Activated CD8-positive, alpha-beta T cell treated with anti-CD3 and anti-CD28 coated beads for 36 hours (primary cell): ENCODE measurements around the gene PLTP. TPM values are rescaled to one million over a fixed set of nuclear protein-coding genes. Genes with fewer than 3 reads are reported as not detected.

Experiments used
- ATAC-seq: fragments of 200-7000 bp; cut with Tn5 transposase; one replicate; pipeline ENCODE4 v1.10.0; 2021; ENCODE audit warnings: mild to moderate bottlenecking, moderate library complexity
- CTCF ChIA-PET: fragments of 350-600 bp; sonication (Branson Sonifier 250); formaldehyde crosslinking; loops from one replicate; lab custom pipeline; 2021; ENCODE audit warnings: antibody characterized with exemption; lab: Charles Lee
- POLR2A ChIA-PET: fragments of 350-600 bp; sonication (Branson Sonifier 250); formaldehyde crosslinking; loops from one replicate; lab custom pipeline; 2021; ENCODE audit warnings: antibody characterized with exemption; lab: Charles Lee
- DNase-seq: peaks from one replicate; pipeline ENCODE4 v3.0.0-alpha.2; 2020
- H3K27ac Mint-ChIP-seq: one replicate; pipeline ENCODE4 v1.8.0; 2021; ENCODE audit warnings: mild to moderate bottlenecking, mixed read lengths
- H3K27me3 Mint-ChIP-seq: one replicate; pipeline ENCODE4 v1.8.0; 2021; ENCODE audit warnings: mixed read lengths
- H3K36me3 Mint-ChIP-seq: one replicate; pipeline ENCODE4 v1.8.0; 2021; ENCODE audit warnings: low read depth, mixed read lengths
- H3K4me1 Mint-ChIP-seq: one replicate; pipeline ENCODE4 v1.8.0; 2021; ENCODE audit warnings: low read depth, mixed read lengths
- H3K4me3 Mint-ChIP-seq: one replicate; pipeline ENCODE4 v1.8.0; 2021; ENCODE audit warnings: mild to moderate bottlenecking, moderate library complexity, mixed read lengths
- H3K9me3 Mint-ChIP-seq: one replicate; pipeline ENCODE4 v1.8.0; 2021; ENCODE audit warnings: mixed read lengths
- intact Hi-C: fragments of 100-400 bp; cut with micrococcal nuclease; formaldehyde crosslinking; loops from one replicate; pipeline ENCODE4 v1.10.0; 2022
- total RNA-seq, 2 experiments: library from RNA; stranded (reverse); gene quantifications; one replicate each; pipeline ENCODE4 v1.2.3, GENCODE V29; 2021
- TF ChIP-seq, protein P1 (sequence below): fragments of 200-600 bp; IDR thresholded peaks from one replicate; pipeline ENCODE4 v1.8.0; 2022; ENCODE audit warnings: antibody characterized with exemption, mild to moderate bottlenecking

PLTP gene
- total RNA-seq, 2 experiments from 2014 or later: 7.4 to 8.6 TPM

DNA sequence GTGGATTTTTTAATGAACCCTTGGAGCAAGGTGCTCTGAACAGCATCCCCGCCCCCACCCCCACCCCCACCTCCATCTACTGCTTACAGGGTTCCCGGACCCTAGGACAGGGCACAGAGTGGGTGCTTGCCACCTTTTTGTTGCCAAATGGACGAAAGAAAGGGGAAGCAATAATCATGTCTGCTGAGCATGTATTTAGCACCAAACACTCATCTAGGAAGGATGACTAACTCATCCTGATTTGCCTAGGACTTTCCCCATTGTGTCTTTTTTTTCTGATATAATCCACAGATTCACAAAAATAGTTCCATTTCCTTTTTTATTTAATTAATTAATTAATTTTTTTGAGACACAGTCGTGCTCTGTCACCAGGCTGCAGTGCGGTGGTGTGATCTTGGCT lies 1.2 kb upstream of the PLTP start:
- intact Hi-C loops: no loop called here
- Mint-ChIP-seq H3K27ac (no peak overlapping the region), H3K4me1 (peaks cover 17% of the 10 kb centered on the region), H3K9me3 (no peaks in the 10 kb centered on the region), H3K36me3 (no peaks in the 10 kb centered on the region), H3K27me3 (peaks cover 14% of the 10 kb centered on the region), H3K4me3 (no peak overlapping the region)
- ChIA-PET POLR2A (no interaction called here), CTCF (no interaction called here)
- no peak for DNase-seq
- ATAC-seq: no peak
- TF ChIP-seq, protein P1, sequence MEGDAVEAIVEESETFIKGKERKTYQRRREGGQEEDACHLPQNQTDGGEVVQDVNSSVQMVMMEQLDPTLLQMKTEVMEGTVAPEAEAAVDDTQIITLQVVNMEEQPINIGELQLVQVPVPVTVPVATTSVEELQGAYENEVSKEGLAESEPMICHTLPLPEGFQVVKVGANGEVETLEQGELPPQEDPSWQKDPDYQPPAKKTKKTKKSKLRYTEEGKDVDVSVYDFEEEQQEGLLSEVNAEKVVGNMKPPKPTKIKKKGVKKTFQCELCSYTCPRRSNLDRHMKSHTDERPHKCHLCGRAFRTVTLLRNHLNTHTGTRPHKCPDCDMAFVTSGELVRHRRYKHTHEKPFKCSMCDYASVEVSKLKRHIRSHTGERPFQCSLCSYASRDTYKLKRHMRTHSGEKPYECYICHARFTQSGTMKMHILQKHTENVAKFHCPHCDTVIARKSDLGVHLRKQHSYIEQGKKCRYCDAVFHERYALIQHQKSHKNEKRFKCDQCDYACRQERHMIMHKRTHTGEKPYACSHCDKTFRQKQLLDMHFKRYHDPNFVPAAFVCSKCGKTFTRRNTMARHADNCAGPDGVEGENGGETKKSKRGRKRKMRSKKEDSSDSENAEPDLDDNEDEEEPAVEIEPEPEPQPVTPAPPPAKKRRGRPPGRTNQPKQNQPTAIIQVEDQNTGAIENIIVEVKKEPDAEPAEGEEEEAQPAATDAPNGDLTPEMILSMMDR: no peak

DNA sequence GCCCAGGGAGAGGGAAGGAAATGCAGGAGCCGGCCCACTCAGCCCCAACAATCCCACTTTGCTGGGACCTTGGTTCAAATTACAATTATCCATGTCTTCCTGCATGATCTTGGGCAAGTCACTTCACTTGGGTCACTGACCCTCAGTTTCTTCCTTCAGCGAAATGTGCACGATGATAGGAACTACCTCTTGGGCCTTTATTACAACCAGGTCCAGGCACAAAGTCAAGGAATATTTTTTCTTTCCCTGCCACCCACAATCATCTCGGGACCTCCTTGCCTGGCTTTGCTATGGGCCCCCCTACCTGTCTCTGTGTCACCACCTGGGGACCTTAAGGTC lies 358 bp upstream of the PLTP start:
- Mint-ChIP-seq H3K9me3 (no peaks in the 10 kb centered on the region), H3K27me3 (peaks cover 11% of the 10 kb centered on the region), H3K36me3 (no peaks in the 10 kb centered on the region), H3K4me1 (peaks cover 17% of the 10 kb centered on the region), H3K4me3 (peak overlapping the region; percentile 86), H3K27ac (no peak overlapping the region)
- DNase-seq: no peak
- ChIA-PET POLR2A (interaction anchor here (1.3 to 4.4 kb wide), 2 partner anchors 22 to 99 kb away, joined by 4 to 35 read pairs; partner anchors contain the start of genes PCIF1 and UBE2C), CTCF (no interaction called here)
- ATAC-seq: no peak
- intact Hi-C loops: no loop called here
- TF ChIP-seq, protein P1: no peak

DNA sequence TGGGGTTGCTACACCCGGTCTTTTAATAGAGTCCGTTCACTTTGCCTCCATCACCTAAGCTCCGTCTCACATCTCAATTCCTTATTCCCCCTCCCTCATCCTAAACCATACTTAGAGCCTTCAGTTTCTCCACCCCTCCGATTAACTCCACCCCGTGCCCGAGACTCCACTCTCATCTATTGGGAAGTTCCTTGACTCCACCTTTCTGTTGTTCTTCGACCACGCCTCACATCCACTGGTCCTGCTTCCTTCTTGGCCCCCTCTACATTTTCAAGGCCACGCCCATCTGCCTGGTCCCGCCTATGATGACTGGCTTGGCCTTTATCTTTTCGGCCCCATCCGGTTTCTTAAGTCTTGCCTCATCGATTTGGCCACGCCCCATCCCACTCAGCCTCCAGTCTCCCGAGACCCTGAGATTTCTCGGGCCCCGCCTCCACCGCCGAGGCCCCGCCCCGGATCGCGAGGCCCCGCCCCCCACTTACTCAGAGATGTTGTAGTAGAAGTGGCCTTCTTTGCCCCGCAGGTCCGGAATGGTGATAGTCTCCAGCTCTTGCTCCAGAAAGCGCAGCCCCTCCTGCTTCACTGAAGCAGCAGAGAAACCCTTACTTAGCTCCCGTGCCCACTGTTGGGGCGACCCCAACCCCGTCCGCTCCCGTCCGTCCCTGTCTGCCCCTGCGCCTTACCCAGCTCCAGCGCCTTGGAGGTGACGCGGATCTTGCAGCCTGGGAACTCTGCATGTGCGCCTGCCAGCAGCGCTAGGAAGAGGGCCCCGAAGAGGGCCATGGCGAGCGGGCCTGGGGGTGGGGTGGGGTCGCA lies 1.1 kb downstream of the PLTP start:
- peak overlapping the region; percentile 86 for H3K4me3 Mint-ChIP-seq
- ATAC-seq (peak; percentile 96), DNase-seq (peak; percentile 100)
- H3K27me3 Mint-ChIP-seq: peaks cover 8% of the 10 kb centered on the region
- H3K36me3 Mint-ChIP-seq: no peaks in the 10 kb centered on the region
- intact Hi-C loops: no loop called here
- TF ChIP-seq, protein P1: no peak
- H3K4me1 Mint-ChIP-seq: peaks cover 17% of the 10 kb centered on the region
- H3K9me3 Mint-ChIP-seq: no peaks in the 10 kb centered on the region
- peak overlapping the region; percentile 79 for H3K27ac Mint-ChIP-seq
- CTCF ChIA-PET: interaction anchor here (0.7 to 1.9 kb wide), 2 partner anchors 52 to 59 kb away, joined by 3 to 7 read pairs; no protein-coding TSS in a partner anchor
- POLR2A ChIA-PET: interaction anchor here (0.7 to 4.4 kb wide), 12 partner anchors 9 to 98 kb away, joined by 3 to 35 read pairs (median 4); partner anchors contain the start of genes CTSA, NEURL2, PCIF1 and UBE2C

DNA sequence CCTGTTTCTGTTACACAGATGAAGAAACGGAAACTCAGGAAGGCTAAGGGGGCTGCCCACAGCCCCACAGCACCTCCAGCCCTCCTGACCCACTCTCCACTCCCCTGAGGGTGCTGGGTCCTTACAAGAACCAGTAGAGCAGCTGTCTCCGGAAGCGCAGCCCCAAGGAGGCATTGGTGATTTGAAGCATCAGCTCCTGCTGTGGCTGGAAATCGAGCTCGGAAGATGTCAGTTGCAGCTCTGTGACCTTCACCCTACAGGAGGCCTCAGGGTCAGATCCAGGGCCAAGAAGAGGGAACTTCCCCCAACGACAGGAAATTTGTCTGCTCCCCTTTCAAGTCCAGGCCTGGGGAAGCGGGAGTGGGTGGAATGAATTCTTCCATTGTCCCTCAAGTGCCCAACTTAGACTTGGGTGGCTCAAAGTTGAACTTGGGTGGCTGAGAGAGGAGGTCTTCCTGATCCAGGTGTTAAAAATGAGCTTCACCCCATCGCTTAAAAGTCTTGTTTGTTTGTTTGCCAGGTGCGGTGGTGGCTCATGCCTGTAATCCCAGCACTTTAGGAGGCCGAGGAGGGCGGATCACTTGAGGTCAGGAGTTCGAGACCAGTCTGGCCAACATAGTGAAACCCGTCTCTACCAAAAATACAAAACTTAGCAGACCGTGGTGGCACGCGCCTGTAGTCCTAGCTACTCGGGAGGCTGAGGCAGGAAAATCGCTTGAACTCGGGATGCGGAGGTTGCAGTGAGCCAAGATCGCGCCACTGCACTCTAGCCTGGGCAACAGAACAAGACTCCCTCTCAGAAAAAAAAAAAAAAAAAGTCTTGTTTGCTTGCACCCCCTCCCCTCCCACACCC lies 1.9 kb downstream of the PLTP start:
- peaks cover 17% of the 10 kb centered on the region for H3K4me1 Mint-ChIP-seq
- ATAC-seq (no peak), DNase-seq (no peak)
- intact Hi-C loops: no loop called here
- CTCF ChIA-PET: interaction anchor here (1.9 kb wide), 1 partner anchor 60 kb away, joined by 7 read pairs; no protein-coding TSS in a partner anchor
- H3K27ac Mint-ChIP-seq: peak overlapping the region; percentile 76
- TF ChIP-seq, protein P1: no peak
- POLR2A ChIA-PET: interaction anchor here (1.0 to 4.4 kb wide), 11 partner anchors 10 to 97 kb away, joined by 3 to 35 read pairs (median 6); partner anchors contain the start of genes CTSA, NEURL2, PCIF1 and UBE2C
- H3K4me3 Mint-ChIP-seq: peak overlapping the region; percentile 86
- no peaks in the 10 kb centered on the region for H3K9me3 Mint-ChIP-seq
- H3K27me3 Mint-ChIP-seq: peaks cover 8% of the 10 kb centered on the region
- H3K36me3 Mint-ChIP-seq: no peaks in the 10 kb centered on the region
